ENCODE data around the gene TRMT1L.

TRMT1L gene

DNA sequence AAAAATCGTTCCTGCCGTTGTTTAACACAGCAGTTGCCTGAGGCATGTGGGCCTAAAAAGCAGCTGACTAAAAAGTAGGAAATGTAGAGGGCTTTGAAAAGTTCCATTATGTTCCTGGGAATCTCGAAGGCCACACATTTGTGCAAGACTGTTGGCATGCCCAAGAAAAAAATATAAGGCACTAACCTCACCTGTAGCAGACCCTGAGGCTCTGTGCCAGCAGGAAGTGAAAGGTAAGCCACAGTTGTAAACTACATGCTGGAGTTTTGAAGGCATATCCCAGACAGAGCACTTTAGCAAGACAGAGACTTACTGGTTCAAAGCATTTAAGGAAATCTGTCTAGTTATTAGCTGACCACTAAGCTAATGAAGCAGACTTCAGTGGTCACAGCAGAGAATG lies 52.7 kb downstream of the TRMT1L start:
- TF ChIP-seq, protein P1, sequence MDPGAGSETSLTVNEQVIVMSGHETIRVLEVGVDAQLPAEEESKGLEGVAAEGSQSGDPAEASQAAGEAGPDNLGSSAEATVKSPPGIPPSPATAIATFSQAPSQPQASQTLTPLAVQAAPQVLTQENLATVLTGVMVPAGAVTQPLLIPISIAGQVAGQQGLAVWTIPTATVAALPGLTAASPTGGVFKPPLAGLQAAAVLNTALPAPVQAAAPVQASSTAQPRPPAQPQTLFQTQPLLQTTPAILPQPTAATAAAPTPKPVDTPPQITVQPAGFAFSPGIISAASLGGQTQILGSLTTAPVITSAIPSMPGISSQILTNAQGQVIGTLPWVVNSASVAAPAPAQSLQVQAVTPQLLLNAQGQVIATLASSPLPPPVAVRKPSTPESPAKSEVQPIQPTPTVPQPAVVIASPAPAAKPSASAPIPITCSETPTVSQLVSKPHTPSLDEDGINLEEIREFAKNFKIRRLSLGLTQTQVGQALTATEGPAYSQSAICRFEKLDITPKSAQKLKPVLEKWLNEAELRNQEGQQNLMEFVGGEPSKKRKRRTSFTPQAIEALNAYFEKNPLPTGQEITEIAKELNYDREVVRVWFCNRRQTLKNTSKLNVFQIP (CRISPR knock-in tag; IDR thresholded peaks at IDR 0.05; ENCODE audit: borderline replicate concordance, low read depth): no peak
- TF ChIP-seq, protein P2, sequence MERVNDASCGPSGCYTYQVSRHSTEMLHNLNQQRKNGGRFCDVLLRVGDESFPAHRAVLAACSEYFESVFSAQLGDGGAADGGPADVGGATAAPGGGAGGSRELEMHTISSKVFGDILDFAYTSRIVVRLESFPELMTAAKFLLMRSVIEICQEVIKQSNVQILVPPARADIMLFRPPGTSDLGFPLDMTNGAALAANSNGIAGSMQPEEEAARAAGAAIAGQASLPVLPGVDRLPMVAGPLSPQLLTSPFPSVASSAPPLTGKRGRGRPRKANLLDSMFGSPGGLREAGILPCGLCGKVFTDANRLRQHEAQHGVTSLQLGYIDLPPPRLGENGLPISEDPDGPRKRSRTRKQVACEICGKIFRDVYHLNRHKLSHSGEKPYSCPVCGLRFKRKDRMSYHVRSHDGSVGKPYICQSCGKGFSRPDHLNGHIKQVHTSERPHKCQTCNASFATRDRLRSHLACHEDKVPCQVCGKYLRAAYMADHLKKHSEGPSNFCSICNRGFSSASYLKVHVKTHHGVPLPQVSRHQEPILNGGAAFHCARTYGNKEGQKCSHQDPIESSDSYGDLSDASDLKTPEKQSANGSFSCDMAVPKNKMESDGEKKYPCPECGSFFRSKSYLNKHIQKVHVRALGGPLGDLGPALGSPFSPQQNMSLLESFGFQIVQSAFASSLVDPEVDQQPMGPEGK (CRISPR knock-in tag; IDR thresholded peaks at IDR 0.05; ENCODE audit: borderline replicate concordance): no peak
- no peak for TF ChIP-seq TCF4 (CRISPR knock-in tag; IDR thresholded peaks at IDR 0.05; ENCODE audit: borderline replicate concordance)
- TF ChIP-seq ARNTL (CRISPR knock-in tag; IDR thresholded peaks at IDR 0.05; ENCODE audit: borderline replicate concordance, low read depth): no peak
- TF ChIP-seq BACH2 (CRISPR knock-in tag; IDR thresholded peaks at IDR 0.05; ENCODE audit: borderline replicate concordance): no peak
- TF ChIP-seq CSDC2 (CRISPR knock-in tag; IDR thresholded peaks at IDR 0.05): no peak
- TF ChIP-seq ZFP30 (CRISPR knock-in tag; IDR thresholded peaks at IDR 0.05): no peak
- ATAC-seq: no peak

- ATAC-seq: no peak
- TF ChIP-seq ESRRG (CRISPR knock-in tag; IDR thresholded peaks at IDR 0.05): no peak
- TF ChIP-seq ARNTL (CRISPR knock-in tag; IDR thresholded peaks at IDR 0.05; ENCODE audit: borderline replicate concordance, low read depth): no peak
- no peak for TF ChIP-seq ZC3H10 (CRISPR knock-in tag; IDR thresholded peaks at IDR 0.05)
- TF ChIP-seq ZNF565 (CRISPR knock-in tag; conservative IDR thresholded peaks at IDR 0.05; ENCODE audit: low read depth): no peak
- TF ChIP-seq PPARA (CRISPR knock-in tag; IDR thresholded peaks at IDR 0.05; ENCODE audit: borderline replicate concordance): no peak
- TF ChIP-seq ISL1 (CRISPR knock-in tag; IDR thresholded peaks at IDR 0.05): no peak
- TF ChIP-seq ZFP3 (CRISPR knock-in tag; IDR thresholded peaks at IDR 0.05): no peak
- TF ChIP-seq SNAI2 (CRISPR knock-in tag; IDR thresholded peaks at IDR 0.05): no peak
- TF ChIP-seq BACH2 (CRISPR knock-in tag; IDR thresholded peaks at IDR 0.05; ENCODE audit: borderline replicate concordance): no peak
- TF ChIP-seq OSR1 (CRISPR knock-in tag; IDR thresholded peaks at IDR 0.05): no peak
- no peak for TF ChIP-seq CSDC2 (CRISPR knock-in tag; IDR thresholded peaks at IDR 0.05)
- TF ChIP-seq, protein P3, sequence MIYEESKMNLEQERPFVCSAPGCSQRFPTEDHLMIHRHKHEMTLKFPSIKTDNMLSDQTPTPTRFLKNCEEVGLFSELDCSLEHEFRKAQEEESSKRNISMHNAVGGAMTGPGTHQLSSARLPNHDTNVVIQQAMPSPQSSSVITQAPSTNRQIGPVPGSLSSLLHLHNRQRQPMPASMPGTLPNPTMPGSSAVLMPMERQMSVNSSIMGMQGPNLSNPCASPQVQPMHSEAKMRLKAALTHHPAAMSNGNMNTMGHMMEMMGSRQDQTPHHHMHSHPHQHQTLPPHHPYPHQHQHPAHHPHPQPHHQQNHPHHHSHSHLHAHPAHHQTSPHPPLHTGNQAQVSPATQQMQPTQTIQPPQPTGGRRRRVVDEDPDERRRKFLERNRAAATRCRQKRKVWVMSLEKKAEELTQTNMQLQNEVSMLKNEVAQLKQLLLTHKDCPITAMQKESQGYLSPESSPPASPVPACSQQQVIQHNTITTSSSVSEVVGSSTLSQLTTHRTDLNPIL (CRISPR knock-in tag; IDR thresholded peaks at IDR 0.05; ENCODE audit: low read depth): no peak
- TF ChIP-seq, protein P2 (CRISPR knock-in tag; IDR thresholded peaks at IDR 0.05; ENCODE audit: borderline replicate concordance): no peak
- no peak for TF ChIP-seq TSHZ2 (CRISPR knock-in tag; IDR thresholded peaks at IDR 0.05)
- TF ChIP-seq ZNF70 (CRISPR knock-in tag; IDR thresholded peaks at IDR 0.05): no peak
- TF ChIP-seq, protein P1 (CRISPR knock-in tag; IDR thresholded peaks at IDR 0.05; ENCODE audit: borderline replicate concordance, low read depth): no peak
- TF ChIP-seq ZFP30 (CRISPR knock-in tag; IDR thresholded peaks at IDR 0.05): no peak
- no peak for TF ChIP-seq TCF4 (CRISPR knock-in tag; IDR thresholded peaks at IDR 0.05; ENCODE audit: borderline replicate concordance)
- TF ChIP-seq TOX (CRISPR knock-in tag; IDR thresholded peaks at IDR 0.05; ENCODE audit: borderline replicate concordance): no peak
- TF ChIP-seq GLIS3 (CRISPR knock-in tag; IDR thresholded peaks at IDR 0.05): no peak
Measured at GRCh38 chr1:185096531-185096930, 60.2 kb downstream of the TRMT1L start.

Measured in SK-N-SH treated with all-trans-retinoic acid at 6 μM for 48 hours (cell line).